ENCODE measurements around the gene EDEM2. TPM values are rescaled to one million over a fixed set of nuclear protein-coding genes. Genes with fewer than 3 reads are reported as not detected.
"Not testable (repeated sequence)": the region's sequence is repeated elsewhere in the genome, so short reads cannot be mapped to it uniquely, and the experiment has no call there.

The EDEM2 gene
- total RNA-seq, 1 donor from 2014 or later: 20.5 TPM

- DNase-seq (ENCODE audit: low spot score): no peak
These were observed 59.8 kb downstream of the EDEM2 start for GRCh38 chr20:35087355-35087754.

- no peak for DNase-seq (ENCODE audit: low spot score)
These were observed 61.5 kb downstream of the EDEM2 start for GRCh38 chr20:35085477-35086225.

GRCh38 chr20:35084998-35085397 is 62.1 kb downstream of the EDEM2 start:
- DNase-seq (ENCODE audit: low spot score): no peak

- DNase-seq (ENCODE audit: low spot score): not testable (repeated sequence)
These were observed 66.8 kb downstream of the EDEM2 start for GRCh38 chr20:35080348-35080642.

GRCh38 chr20:35079472-35080347 is 67.4 kb downstream of the EDEM2 start:
- no peak for DNase-seq (ENCODE audit: low spot score)

GRCh38 chr20:35077872-35078271 is 69.3 kb downstream of the EDEM2 start:
- DNase-seq (ENCODE audit: low spot score): no peak

GRCh38 chr20:35077341-35077740 is 69.8 kb downstream of the EDEM2 start:
- DNase-seq (ENCODE audit: low spot score): no peak

- DNase-seq (ENCODE audit: low spot score): not testable (repeated sequence)
These were observed 75.5 kb downstream of the EDEM2 start for GRCh38 chr20:35071436-35072153.

- DNase-seq (ENCODE audit: low spot score): no peak
These were observed 80.9 kb downstream of the EDEM2 start for GRCh38 chr20:35066194-35066593.

Other genes starting within 250 kb of the EDEM2 start
- gene GSS, start 191.5 kb downstream of the EDEM2 start, total RNA-seq: 56.6 TPM
- gene MYH7B, start 191.5 kb downstream of the EDEM2 start, total RNA-seq: 1.4 TPM
- gene TRPC4AP, start 54.5 kb downstream of the EDEM2 start, total RNA-seq: 57.5 TPM
- 17.6 TPM for gene PROCR, start 24.7 kb upstream of the EDEM2 start, total RNA-seq
- gene MMP24, start 79.4 kb upstream of the EDEM2 start, total RNA-seq: 0.55 TPM
- gene MMP24OS, start 130.8 kb upstream of the EDEM2 start, total RNA-seq: 103 TPM
- 191 TPM for gene EIF6, start 137.4 kb upstream of the EDEM2 start, total RNA-seq
- gene FAM83C, start 145.1 kb upstream of the EDEM2 start, total RNA-seq: 4.0 TPM

All from ureter (tissue), 1 donor.